ENCODE measurements around the gene CDC42EP3. TPM values are rescaled to one million over a fixed set of nuclear protein-coding genes. Genes with fewer than 3 reads are reported as not detected.

CDC42EP3 gene
- total RNA-seq, 4 donors from 2014 or later, result 14.0 to 42.6 (median 28.7) TPM

GRCh38 chr2:37601569-37601968, 69.9 kb downstream of the CDC42EP3 start:
- H3K4me3 ChIP-seq (ENCODE audit: low read depth, poor library complexity, severe bottlenecking), result no peak overlapping the region

DNA sequence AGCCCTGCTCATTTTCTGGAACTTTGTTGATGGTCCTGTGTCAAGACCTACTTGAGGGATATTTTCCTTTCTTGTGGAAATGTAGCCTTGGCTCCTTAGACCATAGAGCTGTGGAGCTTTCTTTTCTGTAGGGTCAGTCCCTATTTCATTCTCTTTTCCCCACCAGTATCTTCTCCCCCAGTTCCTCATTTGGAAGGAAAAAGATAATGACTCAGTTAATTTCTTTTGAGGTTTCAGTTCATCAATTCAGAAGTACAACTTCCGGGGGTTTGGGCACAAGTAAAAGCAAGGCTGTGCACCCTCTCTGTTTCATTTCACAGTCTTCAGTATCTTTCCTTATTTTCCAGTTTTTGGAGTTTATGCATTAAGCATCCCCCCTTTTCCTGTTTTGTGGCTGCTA, 70.7 kb downstream of the CDC42EP3 start:
- 59 to 81% methylated on average over 1 of the region's 1 CpG for WGBS, 2 donors
- DNase-seq (ENCODE audit: low spot score in 2 of 2), result no peak
- TF ChIP-seq CTCF (IDR thresholded peaks at IDR 0.05), result no peak
- no peak for TF ChIP-seq POLR2A (IDR thresholded peaks at IDR 0.05)
- H3K4me3 ChIP-seq (ENCODE audit: low read depth, poor library complexity, severe bottlenecking), result no peak overlapping the region
- intact Hi-C loops (cut with DNase I; ENCODE audit: low total_unique reads), result no loop called here

More at GRCh38 chr2:37601569-37601968, 69.9 kb downstream of the CDC42EP3 start:
- DNase-seq (ENCODE audit: low spot score in 2 of 2), result no peak
- no peak for TF ChIP-seq CTCF (IDR thresholded peaks at IDR 0.05)
- TF ChIP-seq POLR2A (IDR thresholded peaks at IDR 0.05), result no peak
- 73 to 74% methylated on average over 1 of the region's 1 CpG for WGBS, 2 donors
- intact Hi-C loops (cut with DNase I; ENCODE audit: low total_unique reads), result no loop called here

DNA sequence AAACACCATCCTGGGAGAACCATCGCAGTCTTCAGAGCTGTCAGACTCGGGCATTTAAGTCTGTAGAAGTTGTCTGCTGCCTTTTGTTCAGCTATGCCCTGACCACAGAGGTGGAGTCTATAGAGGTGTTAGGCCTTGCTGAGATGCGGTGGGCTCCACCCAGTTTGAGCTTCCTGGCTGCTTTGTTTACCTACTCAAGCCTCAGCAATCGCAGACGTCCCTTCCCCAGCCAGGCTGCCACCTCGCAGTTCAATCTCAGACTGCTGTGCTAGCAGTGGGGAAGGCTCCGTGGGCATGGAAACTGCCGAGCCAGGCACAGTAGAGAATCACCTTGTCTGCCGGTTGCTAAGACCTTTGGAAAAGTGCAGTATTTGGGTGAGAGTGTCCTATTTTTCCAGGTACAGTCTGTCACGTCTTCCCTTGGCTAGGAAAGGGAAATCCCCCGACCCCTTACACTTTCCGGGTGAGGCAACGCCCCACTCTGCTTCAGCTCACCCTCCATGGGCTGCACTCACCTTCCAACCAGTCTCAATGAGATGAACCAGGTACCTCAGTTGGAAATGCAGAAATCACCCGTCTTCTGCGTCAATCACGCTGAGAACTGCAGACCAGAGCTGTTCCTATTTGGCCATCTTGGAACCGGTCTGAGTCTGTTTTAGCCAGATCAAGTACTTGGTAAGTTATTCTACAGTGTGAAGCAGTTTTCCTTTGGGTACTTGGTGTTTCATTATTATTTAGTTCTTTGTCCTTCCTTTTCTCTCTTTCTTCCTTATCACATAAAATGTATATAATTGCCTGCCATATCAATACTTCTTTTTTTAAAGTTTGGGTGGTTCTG, 71.5 kb downstream of the CDC42EP3 start:
- WGBS, 2 donors, result 93 to 96% methylated on average over 17 of the region's 17 CpGs
- no peak for TF ChIP-seq POLR2A (IDR thresholded peaks at IDR 0.05)
- no peak for TF ChIP-seq CTCF (IDR thresholded peaks at IDR 0.05)
- intact Hi-C loops (cut with DNase I; ENCODE audit: low total_unique reads), result no loop called here
- no peak overlapping the region for H3K4me3 ChIP-seq (ENCODE audit: low read depth, poor library complexity, severe bottlenecking)
- DNase-seq (ENCODE audit: low spot score in 2 of 2), result no peak

DNA sequence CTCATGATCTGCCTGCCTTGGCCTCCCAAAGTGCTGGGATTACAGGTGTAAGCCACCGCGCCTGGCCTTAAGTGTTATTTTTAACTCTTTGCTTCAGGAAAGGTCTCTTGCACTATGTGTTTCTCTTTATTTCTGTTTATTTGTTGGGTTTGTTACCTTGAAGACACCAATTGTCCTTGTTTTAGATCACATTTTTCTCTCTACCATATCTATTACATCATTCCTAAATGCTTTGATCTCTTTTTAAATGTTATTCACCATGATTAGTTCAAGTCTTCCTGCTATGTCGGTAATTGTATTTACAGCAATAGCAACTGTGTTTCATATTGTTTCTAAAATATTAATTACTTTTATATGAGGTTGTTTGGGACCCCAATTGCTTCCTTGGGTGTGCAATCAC, 77.7 kb downstream of the CDC42EP3 start:
- intact Hi-C loops (cut with DNase I; ENCODE audit: low total_unique reads), result no loop called here
- DNase-seq (ENCODE audit: low spot score in 2 of 2), result no peak
- WGBS, 2 donors, result 63 to 84% methylated on average over 3 of the region's 3 CpGs
- TF ChIP-seq POLR2A (IDR thresholded peaks at IDR 0.05) (no peak), CTCF (IDR thresholded peaks at IDR 0.05) (no peak)
- H3K4me3 ChIP-seq (ENCODE audit: low read depth, poor library complexity, severe bottlenecking), result no peak overlapping the region

GRCh38 chr2:37593024-37593423, 78.4 kb downstream of the CDC42EP3 start:
- H3K4me3 ChIP-seq (ENCODE audit: low read depth, poor library complexity, severe bottlenecking), result no peak overlapping the region
- intact Hi-C loops (cut with DNase I; ENCODE audit: low total_unique reads), result no loop called here
- 63 to 67% methylated on average over 3 of the region's 3 CpGs for WGBS, 2 donors
- no peak for DNase-seq (ENCODE audit: low spot score in 2 of 2)
- TF ChIP-seq POLR2A (IDR thresholded peaks at IDR 0.05) (no peak), CTCF (IDR thresholded peaks at IDR 0.05) (no peak)
